H9 (cell line): ENCODE measurements around the gene PLA2G5. TPM values are rescaled to one million over a fixed set of nuclear protein-coding genes. Genes with fewer than 3 reads are reported as not detected.

ENCODE experiments used
- DNase-seq: peaks from one replicate; pipeline ENCODE4 v3.0.0-alpha.2; 2017
- H2AFZ ChIP-seq: one replicate; pipeline ENCODE4 v1.6.1; 2013; ENCODE audit warnings: mild to moderate bottlenecking, low read length, control low read depth, moderate library complexity
- H2AK5ac ChIP-seq: 2 replicates; pipeline ENCODE4 v1.6.1; 2013; ENCODE audit warnings: low read length, control low read depth, mixed read lengths; ENCODE audit not compliant: insufficient read length
- H2BK120ac ChIP-seq: one replicate; pipeline ENCODE4 v1.6.1; 2013; ENCODE audit warnings: low read depth, mild to moderate bottlenecking, low read length, control low read depth, inconsistent platforms; ENCODE audit not compliant: poor library complexity, severe bottlenecking
- H2BK12ac ChIP-seq: 2 replicates; pipeline ENCODE4 v1.6.1; 2013; ENCODE audit warnings: low read length, control low read depth, mixed read lengths, low read depth; ENCODE audit not compliant: insufficient read length
- H2BK15ac ChIP-seq: 2 replicates; pipeline ENCODE4 v1.6.1; 2013; ENCODE audit warnings: low read depth, low read length, control low read depth
- H2BK20ac ChIP-seq: one replicate; pipeline ENCODE4 v1.6.1; 2013; ENCODE audit warnings: low read depth, mild to moderate bottlenecking, low read length, control low read depth, inconsistent platforms; ENCODE audit not compliant: poor library complexity, severe bottlenecking
- H2BK5ac ChIP-seq: 2 replicates; pipeline ENCODE4 v1.6.1; 2013; ENCODE audit warnings: low read length, control low read depth, mixed read lengths; ENCODE audit not compliant: insufficient read length
- H3K14ac ChIP-seq: 2 replicates; pipeline ENCODE4 v1.6.1; 2013; ENCODE audit warnings: low read length, control low read depth; ENCODE audit not compliant: insufficient read depth
- H3K18ac ChIP-seq: 2 replicates; pipeline ENCODE4 v1.6.1; 2013; ENCODE audit warnings: low read depth, mild to moderate bottlenecking, mixed read lengths, low read length, control low read depth; ENCODE audit not compliant: insufficient read length
- H3K23ac ChIP-seq: 2 replicates; pipeline ENCODE4 v1.6.1; 2013; ENCODE audit warnings: low read length, control low read depth, mixed read lengths, low read depth; ENCODE audit not compliant: insufficient read length
- H3K23me2 ChIP-seq: 2 replicates; pipeline ENCODE4 v1.6.1; 2013; ENCODE audit warnings: low read depth, mild to moderate bottlenecking, mixed read lengths, low read length, control low read depth; ENCODE audit not compliant: insufficient read length, poor library complexity, severe bottlenecking
- H3K27ac ChIP-seq: 2 replicates; pipeline ENCODE4 v1.5.1; 2013; ENCODE audit warnings: low read length, control low read depth, mixed read lengths, low read depth; ENCODE audit not compliant: insufficient read length
- H3K27me3 ChIP-seq: 2 replicates; pipeline ENCODE4 v1.6.1; 2013; ENCODE audit warnings: low read length, control low read depth, inconsistent platforms; ENCODE audit not compliant: insufficient read depth
- H3K4ac ChIP-seq: 2 replicates; pipeline ENCODE4 v1.6.1; 2013; ENCODE audit warnings: low read depth, mild to moderate bottlenecking, control low read depth, inconsistent platforms, low read length, moderate library complexity
- H3K4me1 ChIP-seq: 2 replicates; pipeline ENCODE4 v1.6.1; 2013; ENCODE audit warnings: low read length, control low read depth, inconsistent platforms; ENCODE audit not compliant: insufficient read depth
- H3K4me2 ChIP-seq: 2 replicates; pipeline ENCODE4 v1.6.1; 2013; ENCODE audit warnings: low read length, control low read depth, mixed read lengths; ENCODE audit not compliant: insufficient read length, insufficient read depth
- H3K56ac ChIP-seq: 2 replicates; pipeline ENCODE4 v1.6.1; 2013; ENCODE audit warnings: low read depth, mild to moderate bottlenecking, mixed read lengths, low read length, control low read depth; ENCODE audit not compliant: insufficient read length
- H3K79me1 ChIP-seq: 2 replicates; pipeline ENCODE4 v1.6.1; 2013; ENCODE audit warnings: low read depth, mild to moderate bottlenecking, moderate library complexity, low read length, control low read depth, inconsistent platforms; ENCODE audit not compliant: insufficient read depth, poor library complexity, severe bottlenecking
- H3K79me2 ChIP-seq: 2 replicates; pipeline ENCODE4 v1.6.1; 2013; ENCODE audit warnings: low read length, control low read depth, inconsistent platforms; ENCODE audit not compliant: insufficient read depth
- H3K9ac ChIP-seq: 2 replicates; pipeline ENCODE4 v1.6.1; 2013; ENCODE audit warnings: low read length, control low read depth, mixed read lengths; ENCODE audit not compliant: insufficient read length; ENCODE audit errors: extremely low read depth
- H3K9me3 ChIP-seq: one replicate; pipeline ENCODE4 v1.6.1; 2013; ENCODE audit warnings: low read depth, low read length, inconsistent platforms; ENCODE audit not compliant: control insufficient read depth
- H3T11ph ChIP-seq: one replicate; pipeline ENCODE4 v1.6.1; 2013; ENCODE audit warnings: mild to moderate bottlenecking, low read length, control low read depth, inconsistent platforms
- H4K20me1 ChIP-seq: one replicate; pipeline ENCODE4 v1.6.1; 2013; ENCODE audit not compliant: control insufficient read depth, insufficient read length, insufficient read depth
- H4K5ac ChIP-seq: 2 replicates; pipeline ENCODE4 v1.6.1; 2013; ENCODE audit warnings: low read depth, mild to moderate bottlenecking, mixed read lengths, low read length, control low read depth; ENCODE audit not compliant: insufficient read length
- H4K8ac ChIP-seq: replicated peaks from 2 replicates; pipeline ENCODE4 v1.6.1; 2013; ENCODE audit warnings: low read length, control low read depth, mixed read lengths, low read depth; ENCODE audit not compliant: insufficient read length
- H4K91ac ChIP-seq: 2 replicates; pipeline ENCODE4 v1.6.1; 2013; ENCODE audit warnings: low read depth, mild to moderate bottlenecking, moderate library complexity, mixed read lengths, low read length, control low read depth; ENCODE audit not compliant: insufficient read length
- H3K27ac Mint-ChIP-seq, 3 experiments: 2 replicates in 2 of 3; 3 replicates in 1 of 3; pipeline ENCODE4 v1.8.0; 2020 to 2021; ENCODE audit warnings: mixed read lengths in 3 of 3, mild to moderate bottlenecking in 1 of 3, moderate library complexity in 1 of 3
- H3K27me3 Mint-ChIP-seq: 2 replicates; pipeline ENCODE4 v1.8.0; 2021; ENCODE audit warnings: low read depth, mild to moderate bottlenecking, moderate library complexity, mixed read lengths
- H3K36me3 Mint-ChIP-seq, 3 experiments: 2 replicates in 2 of 3; 3 replicates in 1 of 3; pipeline ENCODE4 v1.8.0; 2020 to 2021; ENCODE audit warnings: low read depth in 3 of 3, mixed read lengths in 3 of 3; ENCODE audit not compliant: insufficient read depth in 1 of 3
- H3K4me1 Mint-ChIP-seq, 2 experiments: 2 replicates each; pipeline ENCODE4 v1.8.0; 2020; ENCODE audit warnings: mixed read lengths in 2 of 2
- H3K4me3 Mint-ChIP-seq, 2 experiments: 2 replicates in 1 of 2; 3 replicates in 1 of 2; pipeline ENCODE4 v1.8.0; 2020 to 2021; ENCODE audit warnings: mild to moderate bottlenecking in 2 of 2, mixed read lengths in 2 of 2, moderate library complexity in 1 of 2
- H3K9me3 Mint-ChIP-seq, 2 experiments: 2 replicates in 1 of 2; 3 replicates in 1 of 2; pipeline ENCODE4 v1.8.0; 2020; ENCODE audit warnings: mild to moderate bottlenecking in 2 of 2, mixed read lengths in 2 of 2, moderate library complexity in 1 of 2
- WGBS: extraction: QIAGEN DNeasy Blood & Tissue Kit; methylation state at CpG from one replicate; pipeline ENCODE4 v1.1.7; 2013; ENCODE audit warnings: missing lambda C conversion rate, low lambda C conversion rate, mixed read lengths; ENCODE audit not compliant: insufficient read length; ENCODE audit errors: extremely low coverage; 5-methylcytosine and 5-hydroxymethylcytosine counted together
- total RNA-seq: library from RNA; stranded (reverse); gene quantifications from 2 replicates; pipeline ENCODE4 v1.2.1, GENCODE V29; 2021
- TF ChIP-seq, protein P1 (sequence below): fragments of 200-600 bp; sonication (generic); conservative IDR thresholded peaks from 3 replicates; pipeline ENCODE4 v1.8.0; 2021; ENCODE audit warnings: antibody characterized with exemption, mild to moderate bottlenecking

Gene PLA2G5
- total RNA-seq, 1 experiment from 2014 or later: not detected

- no peaks in the 10 kb centered on the region for H3K36me3 Mint-ChIP-seq
- Histone ChIP-seq H3K56ac (no peak overlapping the region), H3K4me1 (no peaks in the 10 kb centered on the region), H3K4me2 (no peak overlapping the region), H3K23me2 (peaks cover 4% of the 10 kb centered on the region), H2BK15ac (no peak overlapping the region), H3K27me3 (no peaks in the 10 kb centered on the region), H2BK12ac (no peak overlapping the region), H3K27ac (no peak overlapping the region), H2BK5ac (no peak overlapping the region), H2AFZ (no peak overlapping the region), H2BK120ac (no peak overlapping the region), H2AK5ac (no peak overlapping the region), H3K9me3 (no peaks in the 10 kb centered on the region), H3T11ph (no peak overlapping the region), H4K20me1 (no peaks in the 10 kb centered on the region), H4K5ac (no peak overlapping the region), H3K18ac (no peak overlapping the region), H3K79me1 (no peaks in the 10 kb centered on the region), H4K8ac (no peak overlapping the region), H3K23ac (no peak overlapping the region), H3K79me2 (no peaks in the 10 kb centered on the region), H4K91ac (no peak overlapping the region), H3K9ac (no peak overlapping the region), H3K14ac (no peak overlapping the region), H3K4ac (no peak overlapping the region), H2BK20ac (no peak overlapping the region)
- DNase-seq: no peak
- no peak overlapping the region for H3K4me3 Mint-ChIP-seq
- peaks cover 6 to 16% of the 10 kb centered on the region in 2 experiments for H3K4me1 Mint-ChIP-seq
- no peak overlapping the region for H3K27ac Mint-ChIP-seq
- WGBS: no CpG with 5 or more reads among the region's 4 CpGs
- H3K27me3 Mint-ChIP-seq: peaks cover 10% of the 10 kb centered on the region
- TF ChIP-seq, protein P1, sequence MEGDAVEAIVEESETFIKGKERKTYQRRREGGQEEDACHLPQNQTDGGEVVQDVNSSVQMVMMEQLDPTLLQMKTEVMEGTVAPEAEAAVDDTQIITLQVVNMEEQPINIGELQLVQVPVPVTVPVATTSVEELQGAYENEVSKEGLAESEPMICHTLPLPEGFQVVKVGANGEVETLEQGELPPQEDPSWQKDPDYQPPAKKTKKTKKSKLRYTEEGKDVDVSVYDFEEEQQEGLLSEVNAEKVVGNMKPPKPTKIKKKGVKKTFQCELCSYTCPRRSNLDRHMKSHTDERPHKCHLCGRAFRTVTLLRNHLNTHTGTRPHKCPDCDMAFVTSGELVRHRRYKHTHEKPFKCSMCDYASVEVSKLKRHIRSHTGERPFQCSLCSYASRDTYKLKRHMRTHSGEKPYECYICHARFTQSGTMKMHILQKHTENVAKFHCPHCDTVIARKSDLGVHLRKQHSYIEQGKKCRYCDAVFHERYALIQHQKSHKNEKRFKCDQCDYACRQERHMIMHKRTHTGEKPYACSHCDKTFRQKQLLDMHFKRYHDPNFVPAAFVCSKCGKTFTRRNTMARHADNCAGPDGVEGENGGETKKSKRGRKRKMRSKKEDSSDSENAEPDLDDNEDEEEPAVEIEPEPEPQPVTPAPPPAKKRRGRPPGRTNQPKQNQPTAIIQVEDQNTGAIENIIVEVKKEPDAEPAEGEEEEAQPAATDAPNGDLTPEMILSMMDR: peak; percentile 48
- H3K9me3 Mint-ChIP-seq: 0 out of 5 replicates have a peak, but pooled peaks cover 0 to 4% of the 10 kb centered on the region in 2 experiments
These were observed 45.5 kb downstream of the PLA2G5 start for GRCh38 chr1:20115479-20115878.
